Spleen (tissue), 7 donors: Measurements from ENCODE around the gene NMNAT3.

Source experiments
- CTCF ChIP-seq, 11 experiments: fragments of 200-600 bp in 7 of 11; fragments of 450-650 bp in 4 of 11; sonication (generic) in 4 of 11; IDR thresholded peaks in 8 of 11; conservative IDR thresholded peaks in 3 of 11; 1 replicate in 7 of 11; 2 replicates in 4 of 11; pipeline versions ENCODE4 v1.4.0 to v1.8.0; 2016 to 2021; ENCODE audit warnings: antibody characterized with exemption in 11 of 11, inconsistent platforms in 4 of 11, mild to moderate bottlenecking in 1 of 11
- POLR2A ChIP-seq, 3 donors: fragments of 450-650 bp; IDR thresholded peaks; one replicate each; pipeline ENCODE4 v1.5.1; 2017; ENCODE audit warnings: antibody characterized with exemption in 3 of 3, mild to moderate bottlenecking in 1 of 3
- POLR2AphosphoS5 ChIP-seq, 3 donors: sonication (generic); formaldehyde crosslinking; IDR thresholded peaks; one replicate each; pipeline ENCODE4 v1.5.1; 2017; ENCODE audit warnings: antibody characterized with exemption in 3 of 3
- donor health status: DM: no; HTN: no; CAD: no; lungs with moderate emphysema.
- donor health status: DM: no; HTN: no; CAD: no.
- donor health status: DM: no; HTN: no; CAD: no.

DNA sequence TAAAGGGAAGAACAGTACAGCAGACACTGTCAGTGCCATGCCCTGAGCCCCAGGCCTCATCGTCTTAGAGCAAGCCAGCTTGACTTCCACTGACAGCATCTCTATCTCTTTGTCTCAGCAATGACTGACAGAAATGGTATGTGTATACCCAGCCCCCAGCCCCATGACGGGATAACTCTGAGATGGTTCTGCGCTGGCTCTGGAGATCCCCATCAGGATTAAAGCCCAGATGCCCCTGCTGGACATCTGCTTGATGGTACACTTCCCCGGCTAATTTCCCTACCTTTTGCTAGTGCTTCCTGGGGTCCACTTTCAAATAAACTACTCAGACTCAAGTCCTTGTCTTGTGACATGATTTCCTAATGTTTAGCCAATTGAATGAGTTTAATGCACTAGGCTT lies 7.6 kb downstream of the NMNAT3 start:
- TF ChIP-seq POLR2A (IDR thresholded peaks at IDR 0.05) (no peak), CTCF (IDR thresholded peaks at IDR 0.05 in 8 of 11, conservative IDR thresholded peaks at IDR 0.05 in 3 of 11) (no peak), POLR2AphosphoS5 (IDR thresholded peaks at IDR 0.05) (no peak)
